DND-41 (cell line): Measurements from ENCODE around the gene TOR1A.

Experiments used
- EZH2 ChIP-seq: IDR thresholded peaks from 3 replicates; pipeline ENCODE4 v1.6.1; 2012; ENCODE audit warnings: borderline replicate concordance, low read depth, mild to moderate bottlenecking, moderate library complexity, low read length, inconsistent platforms; ENCODE audit not compliant: severe bottlenecking
- TF ChIP-seq, protein P1 (sequence below): IDR thresholded peaks from 2 replicates; pipeline ENCODE4 v1.5.1; 2012; ENCODE audit warnings: borderline replicate concordance, low read length, moderate library complexity, mild to moderate bottlenecking; ENCODE audit not compliant: poor library complexity, severe bottlenecking; ENCODE audit errors: extremely low read depth

DNA sequence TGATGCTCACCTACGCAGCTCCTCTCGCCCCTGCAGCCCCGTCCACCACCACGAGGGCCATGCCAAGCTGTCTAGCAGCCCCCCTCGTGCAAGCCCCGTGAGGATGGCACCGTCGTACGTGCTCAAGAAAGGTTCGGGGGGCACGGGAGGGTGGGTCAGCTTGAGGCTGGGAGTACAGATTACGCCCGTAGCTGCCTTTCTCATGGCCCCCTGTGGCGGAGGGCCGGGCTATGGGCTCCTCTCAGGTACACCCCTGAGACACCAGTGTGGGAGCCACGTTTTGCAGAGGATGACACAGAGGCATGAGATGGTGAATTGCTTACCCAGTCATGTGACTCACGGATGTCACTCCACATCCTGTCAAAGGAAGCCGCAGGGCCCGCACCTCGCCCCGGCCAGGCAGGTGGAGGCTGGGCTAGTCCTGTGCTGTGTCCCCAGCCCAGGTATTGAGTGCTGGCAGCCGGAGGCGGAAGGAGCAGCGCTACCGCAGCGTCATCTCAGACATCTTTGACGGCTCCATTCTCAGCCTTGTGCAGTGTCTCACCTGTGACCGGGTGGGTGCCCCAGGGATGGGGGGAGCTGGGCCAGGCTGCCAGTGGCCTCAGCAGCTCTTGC, 45.0 kb upstream of the TOR1A start:
- TF ChIP-seq, protein P1, sequence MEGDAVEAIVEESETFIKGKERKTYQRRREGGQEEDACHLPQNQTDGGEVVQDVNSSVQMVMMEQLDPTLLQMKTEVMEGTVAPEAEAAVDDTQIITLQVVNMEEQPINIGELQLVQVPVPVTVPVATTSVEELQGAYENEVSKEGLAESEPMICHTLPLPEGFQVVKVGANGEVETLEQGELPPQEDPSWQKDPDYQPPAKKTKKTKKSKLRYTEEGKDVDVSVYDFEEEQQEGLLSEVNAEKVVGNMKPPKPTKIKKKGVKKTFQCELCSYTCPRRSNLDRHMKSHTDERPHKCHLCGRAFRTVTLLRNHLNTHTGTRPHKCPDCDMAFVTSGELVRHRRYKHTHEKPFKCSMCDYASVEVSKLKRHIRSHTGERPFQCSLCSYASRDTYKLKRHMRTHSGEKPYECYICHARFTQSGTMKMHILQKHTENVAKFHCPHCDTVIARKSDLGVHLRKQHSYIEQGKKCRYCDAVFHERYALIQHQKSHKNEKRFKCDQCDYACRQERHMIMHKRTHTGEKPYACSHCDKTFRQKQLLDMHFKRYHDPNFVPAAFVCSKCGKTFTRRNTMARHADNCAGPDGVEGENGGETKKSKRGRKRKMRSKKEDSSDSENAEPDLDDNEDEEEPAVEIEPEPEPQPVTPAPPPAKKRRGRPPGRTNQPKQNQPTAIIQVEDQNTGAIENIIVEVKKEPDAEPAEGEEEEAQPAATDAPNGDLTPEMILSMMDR: no peak
- TF ChIP-seq EZH2: no peak
